HepG2 (cell line): Measurements from ENCODE around the gene BBS9. TPM values are rescaled to one million over a fixed set of nuclear protein-coding genes. Genes with fewer than 3 reads are reported as not detected.

Source experiments
- ATAC-seq: fragments of 200-7000 bp; cut with Tn5 transposase; 3 replicates; pipeline ENCODE4 v1.9.1; 2020; ENCODE audit warnings: mild to moderate bottlenecking, moderate library complexity
- BruUV-seq: library from RNA; stranded (reverse); fragments of 400-500 nt; replicated peaks from 2 replicates; lab custom pipeline; 2021; lab: Mats Ljungman, UMichigan
- CTCF ChIA-PET: fragments of 300-600 bp; formaldehyde crosslinking; extraction: SDS; loops from one replicate; lab custom pipeline; 2021; ENCODE audit warnings: low total read pairs, inconsistent platforms, low intra/inter-chr PET ratio; lab: Yijun Ruan, JAX
- POLR2A ChIA-PET: fragments of 350-600 bp; sonication (Branson Sonifier 250); formaldehyde crosslinking; loops from one replicate; lab custom pipeline; 2020; ENCODE audit warnings: antibody characterized with exemption, inconsistent platforms; lab: Yijun Ruan, JAX
- DNase-seq: peaks from one replicate; pipeline ENCODE4 v3.0.0-alpha.2; 2015; ENCODE audit warnings: low spot score
- FAIRE-seq: peaks from 3 replicates; lab custom pipeline; 2011; peaks lifted over from hg19 to GRCh38; lab: Jason Lieb, UNC
- H2AFZ ChIP-seq: one replicate; pipeline ENCODE4 v1.6.1; 2011; ENCODE audit warnings: low read length, inconsistent platforms
- H3K27ac ChIP-seq: fragments of 300-600 bp; 3 replicates; pipeline ENCODE4 v1.8.0; 2011; ENCODE audit warnings: mixed run types, mild to moderate bottlenecking, mixed read lengths, low read length, inconsistent platforms; ENCODE audit not compliant: insufficient read depth; ENCODE audit errors: extremely low read length
- H3K27me3 ChIP-seq, 2 experiments: fragments of 200-600 bp in 1 of 2; 2 replicates in 1 of 2; 3 replicates in 1 of 2; pipeline versions ENCODE4 v1.6.0 to v1.8.0; 2011; ENCODE audit warnings: low read length in 2 of 2, mild to moderate bottlenecking in 2 of 2, moderate library complexity in 2 of 2, inconsistent platforms in 1 of 2; ENCODE audit not compliant: insufficient read depth in 2 of 2, control insufficient read depth in 1 of 2
- H3K36me3 ChIP-seq, 2 experiments: fragments of 200-600 bp in 1 of 2; replicated peaks in 1 of 2; 2 replicates in 1 of 2; 3 replicates in 1 of 2; pipeline versions ENCODE4 v1.5.1 to v1.8.0; 2011; ENCODE audit warnings: low read length in 2 of 2, inconsistent platforms in 1 of 2; ENCODE audit not compliant: insufficient read depth in 2 of 2, control insufficient read depth in 1 of 2
- H3K4me1 ChIP-seq: 2 replicates; pipeline ENCODE4 v1.5.1; 2012; ENCODE audit warnings: low read length, inconsistent platforms; ENCODE audit not compliant: insufficient read depth
- H3K4me2 ChIP-seq: 2 replicates; pipeline ENCODE4 v1.6.0; 2011; ENCODE audit warnings: low read depth, low read length, inconsistent platforms
- H3K4me3 ChIP-seq, 3 experiments: fragments of 200-600 bp in 1 of 3; sonication (generic), shearing (Covaris generic) in 1 of 3; replicated peaks in 1 of 3; 2 replicates each; pipeline ENCODE4 v1.5.1; 2011 to 2016; ENCODE audit warnings: low read length in 3 of 3, inconsistent platforms in 2 of 3, low read depth in 2 of 3, mild to moderate bottlenecking in 2 of 3, control low read depth in 1 of 3, mixed read lengths in 1 of 3; ENCODE audit not compliant: insufficient read depth in 1 of 3
- H3K79me2 ChIP-seq: one replicate; pipeline ENCODE4 v1.6.1; 2011; ENCODE audit warnings: low read length, inconsistent platforms; ENCODE audit not compliant: insufficient read depth
- H3K9ac ChIP-seq: 2 replicates; pipeline ENCODE4 v1.6.0; 2011; ENCODE audit warnings: mild to moderate bottlenecking, low read depth, low read length, inconsistent platforms; ENCODE audit not compliant: insufficient read depth
- H3K9me3 ChIP-seq: 2 replicates; pipeline ENCODE4 v1.5.1; 2012; ENCODE audit warnings: mild to moderate bottlenecking, low read length
- H4K20me1 ChIP-seq: 2 replicates; pipeline ENCODE4 v1.6.0; 2011; ENCODE audit warnings: inconsistent platforms, mild to moderate bottlenecking, low read length, moderate library complexity; ENCODE audit not compliant: insufficient read depth
- FOXA3 ChIP-seq: IDR thresholded peaks from 2 replicates; pipeline ENCODE4 v1.6.1; 2016; ENCODE audit warnings: missing genetic modification reagents, missing compliant biosample characterization
- KLF15 ChIP-seq: sonication (generic); formaldehyde crosslinking; IDR thresholded peaks from 2 replicates; pipeline ENCODE4 v1.8.1; 2023; ENCODE audit warnings: borderline replicate concordance, mild to moderate bottlenecking, inconsistent platforms, missing genetic modification reagents, mixed read lengths
- MAFG ChIP-seq: sonication (generic); formaldehyde crosslinking; IDR thresholded peaks from 2 replicates; pipeline ENCODE4 v1.5.1; 2020; ENCODE audit warnings: mild to moderate bottlenecking, missing genetic modification reagents
- PRPF4 ChIP-seq: fragments of 200-400 bp; formaldehyde crosslinking; IDR thresholded peaks from 2 replicates; pipeline ENCODE4 v1.6.1; 2016; ENCODE audit warnings: low read length, low read depth; ENCODE audit not compliant: poor library complexity, severe bottlenecking
- SYNCRIP ChIP-seq: fragments of 200-400 bp; formaldehyde crosslinking; IDR thresholded peaks from 2 replicates; pipeline ENCODE4 v1.6.1; 2018; ENCODE audit warnings: mild to moderate bottlenecking, low read depth, low read length; ENCODE audit not compliant: insufficient read depth
- TBX3 ChIP-seq: fragments of 450-650 bp; IDR thresholded peaks from 2 replicates; pipeline ENCODE4 v1.6.1; 2017; ENCODE audit warnings: antibody characterized with exemption, mild to moderate bottlenecking, inconsistent platforms, borderline replicate concordance
- TFAP4 ChIP-seq: sonication (generic); IDR thresholded peaks from 2 replicates; pipeline ENCODE4 v1.6.1; 2016; ENCODE audit warnings: low read depth, borderline replicate concordance
- U2AF1 ChIP-seq: fragments of 200-400 bp; formaldehyde crosslinking; optimal IDR thresholded peaks from 2 replicates; pipeline ENCODE3; 2017; ENCODE audit warnings: mild to moderate bottlenecking, low read depth, low read length
- ZBTB46 ChIP-seq: sonication (generic); formaldehyde crosslinking; IDR thresholded peaks from 2 replicates; pipeline ENCODE4 v1.4.0; 2020; ENCODE audit warnings: mild to moderate bottlenecking, missing genetic modification reagents, borderline replicate concordance
- ZNF33A ChIP-seq: sonication (generic); formaldehyde crosslinking; IDR thresholded peaks from 2 replicates; pipeline ENCODE4 v1.5.1; 2020; ENCODE audit warnings: missing genetic modification reagents, mild to moderate bottlenecking, moderate library complexity, borderline replicate concordance
- ZNF563 ChIP-seq: sonication (generic); formaldehyde crosslinking; IDR thresholded peaks from 2 replicates; pipeline ENCODE4 v1.8.0; 2022; ENCODE audit warnings: mild to moderate bottlenecking, moderate library complexity, missing genetic modification reagents
- ZNF709 ChIP-seq: sonication (generic); formaldehyde crosslinking; IDR thresholded peaks from 2 replicates; pipeline ENCODE4 v1.5.0; 2020; ENCODE audit warnings: mild to moderate bottlenecking, missing genetic modification reagents
- ZNF749 ChIP-seq: sonication (generic); formaldehyde crosslinking; IDR thresholded peaks from 2 replicates; pipeline ENCODE4 v1.8.0; 2022; ENCODE audit warnings: mild to moderate bottlenecking, missing genetic modification reagents, moderate library complexity, borderline replicate concordance
- WGBS: methylation state at CpG from one replicate; pipeline ENCODE4 v1.1.6; 2017; ENCODE audit warnings: low lambda C conversion rate; 5-methylcytosine and 5-hydroxymethylcytosine counted together
- in situ Hi-C: cut with HindIII; loops from 2 replicates; pipeline ENCODE4 v1.10.0; 2017; ENCODE audit warnings: low pct_unique_long_range_greater_than_20kb; ENCODE audit not compliant: extremely low pct_ligation_motif_present
- intact Hi-C: fragments of 100-400 bp; cut with micrococcal nuclease; formaldehyde crosslinking; loops from one replicate; pipeline ENCODE4 v1.10.0; 2022; ENCODE audit not compliant: unreplicated experiment
- polyA plus RNA-seq, 8 experiments: library from polyadenylated mRNA; depleted of rRNA in 3 of 8; stranded (reverse) in 7 of 8; unstranded in 1 of 8; fragments of >200 nt; fragmentation: Illumina TruSeq in 4 of 8; extraction: Trizol in 4 of 8; gene quantifications; 2 replicates each; pipeline versions ENCODE4 v1.2.1 to v1.2.3, GENCODE V29; 2011 to 2016; ENCODE audit warnings: low read depth in 4 of 8, missing spikeins in 1 of 8, mixed read lengths in 1 of 8; ENCODE audit not compliant: insufficient read depth in 1 of 8
- total RNA-seq, 5 experiments: library from RNA; depleted of rRNA; stranded (reverse); fragments of >200 nt; fragmentation: Illumina TruSeq; extraction: Trizol; gene quantifications; 2 replicates each; pipeline ENCODE4 v1.2.3, GENCODE V29; 2016; ENCODE audit warnings: low read depth in 1 of 5
- TF ChIP-seq, protein P1 (sequence below): sonication (generic); formaldehyde crosslinking; conservative IDR thresholded peaks from 2 replicates; pipeline ENCODE4 v1.8.0; 2022; ENCODE audit warnings: missing genetic modification reagents
- TF ChIP-seq, protein P2 (sequence below), 2 experiments: sonication (generic) in 1 of 2; formaldehyde crosslinking in 1 of 2; IDR thresholded peaks; 2 replicates each; pipeline versions ENCODE4 v1.5.1 to v1.6.1; 2011 to 2020; ENCODE audit warnings: borderline replicate concordance in 1 of 2, low read depth in 1 of 2, low read length in 1 of 2, mild to moderate bottlenecking in 1 of 2, missing genetic modification reagents in 1 of 2, moderate library complexity in 1 of 2

BBS9 gene
- total and polyA plus RNA-seq, 2 of the 13 experiments (the other 11 are each of a cell fraction or from before 2014, with no cell fraction given) = 5.1 to 7.8 TPM

GRCh38 chr7:33143996-33144718 lies 14.8 kb downstream of the BBS9 start:
- Histone ChIP-seq H3K4me1 (peaks cover 15% of the 10 kb centered on the region), H3K27me3 (no peaks in the 10 kb centered on the region; a peak in 1 of 5 replicates), H4K20me1 (no peaks in the 10 kb centered on the region), H3K4me3 (no peak overlapping the region), H2AFZ (no peak overlapping the region), H3K27ac (no peak overlapping the region), H3K9ac (no peak overlapping the region), H3K4me2 (peak overlapping the region; percentile 14; the same call in 1 of the 2 replicates), H3K79me2 (no peaks in the 10 kb centered on the region), H3K36me3 (no peaks in the 10 kb centered on the region), H3K9me3 (no peaks in the 10 kb centered on the region)
- 46% methylated on average over 4 of the region's 4 CpGs for WGBS
- peak; percentile 28 for DNase-seq
- CTCF ChIA-PET = no interaction called here
- POLR2A ChIA-PET = no interaction called here
- ATAC-seq = no peak
- peak; percentile 8 for FAIRE-seq
- in situ Hi-C loops = no loop called here
- intact Hi-C loops = no loop called here
- BruUV-seq = no TSS peak
- TF ChIP-seq, protein P1, sequence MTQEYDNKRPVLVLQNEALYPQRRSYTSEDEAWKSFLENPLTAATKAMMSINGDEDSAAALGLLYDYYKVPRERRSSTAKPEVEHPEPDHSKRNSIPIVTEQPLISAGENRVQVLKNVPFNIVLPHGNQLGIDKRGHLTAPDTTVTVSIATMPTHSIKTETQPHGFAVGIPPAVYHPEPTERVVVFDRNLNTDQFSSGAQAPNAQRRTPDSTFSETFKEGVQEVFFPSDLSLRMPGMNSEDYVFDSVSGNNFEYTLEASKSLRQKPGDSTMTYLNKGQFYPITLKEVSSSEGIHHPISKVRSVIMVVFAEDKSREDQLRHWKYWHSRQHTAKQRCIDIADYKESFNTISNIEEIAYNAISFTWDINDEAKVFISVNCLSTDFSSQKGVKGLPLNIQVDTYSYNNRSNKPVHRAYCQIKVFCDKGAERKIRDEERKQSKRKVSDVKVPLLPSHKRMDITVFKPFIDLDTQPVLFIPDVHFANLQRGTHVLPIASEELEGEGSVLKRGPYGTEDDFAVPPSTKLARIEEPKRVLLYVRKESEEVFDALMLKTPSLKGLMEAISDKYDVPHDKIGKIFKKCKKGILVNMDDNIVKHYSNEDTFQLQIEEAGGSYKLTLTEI (CRISPR knock-in tag) = no peak
- no peak for TF ChIP-seq ZNF749 (CRISPR knock-in tag)
- TF ChIP-seq KLF15 = no peak
- TF ChIP-seq SYNCRIP = no peak
- no peak for TF ChIP-seq MAFG (CRISPR knock-in tag)
- no peak for TF ChIP-seq ZNF709
- TF ChIP-seq PRPF4 = no peak
- peak; percentile 18; the same call in 1 of the 2 replicates for TF ChIP-seq FOXA3
- TF ChIP-seq, protein P2, sequence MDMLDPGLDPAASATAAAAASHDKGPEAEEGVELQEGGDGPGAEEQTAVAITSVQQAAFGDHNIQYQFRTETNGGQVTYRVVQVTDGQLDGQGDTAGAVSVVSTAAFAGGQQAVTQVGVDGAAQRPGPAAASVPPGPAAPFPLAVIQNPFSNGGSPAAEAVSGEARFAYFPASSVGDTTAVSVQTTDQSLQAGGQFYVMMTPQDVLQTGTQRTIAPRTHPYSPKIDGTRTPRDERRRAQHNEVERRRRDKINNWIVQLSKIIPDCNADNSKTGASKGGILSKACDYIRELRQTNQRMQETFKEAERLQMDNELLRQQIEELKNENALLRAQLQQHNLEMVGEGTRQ (IDR thresholded peaks at IDR 0.05; ENCODE audit: low read depth, low read length) = peak; percentile 11; the same call in 1 of the 2 replicates
- TF ChIP-seq, protein P2 (CRISPR knock-in tag; IDR thresholded peaks at IDR 0.05; ENCODE audit: borderline replicate concordance) = no peak
- no peak for TF ChIP-seq ZBTB46 (CRISPR knock-in tag)
- no peak for TF ChIP-seq TBX3
- peak; percentile 33; the same call in 1 of the 2 replicates for TF ChIP-seq TFAP4
- no peak for TF ChIP-seq ZNF33A
- TF ChIP-seq ZNF563 (CRISPR knock-in tag) = no peak
- TF ChIP-seq U2AF1 = no peak
